ENCODE measurements around the gene CAST.

- TF ChIP-seq POLR2A (IDR thresholded peaks at IDR 0.05) (no peak), CTCF (IDR thresholded peaks at IDR 0.05) (no peak), POLR2AphosphoS5 (IDR thresholded peaks at IDR 0.05) (peak in 1 of 3 donors; percentile 5)
Measured at GRCh38 chr5:96807075-96807654, 145.0 kb downstream of the CAST start.

Measured in suprapubic skin (tissue), 4 donors.